ENCODE results near the gene PRPF39. TPM values are rescaled to one million over a fixed set of nuclear protein-coding genes. Genes with fewer than 3 reads are reported as not detected.

Gene PRPF39
- total and polyA plus RNA-seq, 2 of the 13 experiments (the other 11 are each of a cell fraction or from before 2014, with no cell fraction given): 44.2 to 65.0 TPM

- peak; percentile 23; the same call in 1 of the 2 replicates for TF ChIP-seq HNF1A (IDR thresholded peaks at IDR 0.05; ENCODE audit: low read depth)
- TF ChIP-seq HNF1A (CRISPR knock-in tag; IDR thresholded peaks at IDR 0.05; ENCODE audit: borderline replicate concordance): no peak
- TF ChIP-seq FOXK2 (IDR thresholded peaks at IDR 0.05): no peak
- TF ChIP-seq RELA (CRISPR knock-in tag; IDR thresholded peaks at IDR 0.05): no peak
- 0 out of 2 replicates have a peak, but pooled peaks have one; percentile 44 for TF ChIP-seq GATAD2A (CRISPR knock-in tag; IDR thresholded peaks at IDR 0.05)
- no peak for TF ChIP-seq ZBTB20 (CRISPR knock-in tag; IDR thresholded peaks at IDR 0.05; ENCODE audit: borderline replicate concordance, low read depth)
- peak; percentile 84 for TF ChIP-seq PHF20 (CRISPR knock-in tag; IDR thresholded peaks at IDR 0.05)
- no peak; the same call in 1 of the 2 replicates for TF ChIP-seq POGK (CRISPR knock-in tag; conservative IDR thresholded peaks at IDR 0.05)
- peak; percentile 67; the same call in 1 of the 2 replicates for TF ChIP-seq ZNF891 (CRISPR knock-in tag; IDR thresholded peaks at IDR 0.05)
- TF ChIP-seq SMARCE1 (IDR thresholded peaks at IDR 0.05; ENCODE audit: borderline replicate concordance): no peak
- no peak for TF ChIP-seq HNRNPL (IDR thresholded peaks at IDR 0.05; ENCODE audit: low read depth, low read length)
- TF ChIP-seq ZNF550 (CRISPR knock-in tag; IDR thresholded peaks at IDR 0.05; ENCODE audit: borderline replicate concordance): no peak
- no peak for TF ChIP-seq HMG20B (CRISPR knock-in tag; conservative IDR thresholded peaks at IDR 0.05)
- no peak for TF ChIP-seq CTCF (CRISPR knock-in tag; IDR thresholded peaks at IDR 0.05)
- 0 out of 2 replicates have a peak, but pooled peaks have one; percentile 51 for TF ChIP-seq MXD1 (CRISPR knock-in tag; IDR thresholded peaks at IDR 0.05)
- no peak for TF ChIP-seq TRIM22 (IDR thresholded peaks at IDR 0.05)
- no peak for TF ChIP-seq ZSCAN20 (CRISPR knock-in tag; IDR thresholded peaks at IDR 0.05; ENCODE audit: borderline replicate concordance)
- TF ChIP-seq MAZ (IDR thresholded peaks at IDR 0.05; ENCODE audit: borderline replicate concordance, low read depth, low read length): no peak
- TF ChIP-seq MAZ (CRISPR knock-in tag; IDR thresholded peaks at IDR 0.05; ENCODE audit: low read depth): peak; percentile 2; the same call in 1 of the 2 replicates
- no peak for TF ChIP-seq ZNF782 (CRISPR knock-in tag; IDR thresholded peaks at IDR 0.05; ENCODE audit: borderline replicate concordance)
- TF ChIP-seq SIX1 (CRISPR knock-in tag; IDR thresholded peaks at IDR 0.05; ENCODE audit: borderline replicate concordance): no peak
These were observed 51.9 kb downstream of the PRPF39 start, which contains the start of gene FANCM (continued) for GRCh38 chr14:45135659-45136395.

All from HepG2 (cell line).